Endodermal cell (in vitro differentiated cells): Measurements from ENCODE around the gene SUGP2. TPM values are rescaled to one million over a fixed set of nuclear protein-coding genes. Genes with fewer than 3 reads are reported as not detected.
A peak's percentile ranks its signal among the peaks of the same experiment; 100 is the strongest.

Source experiments
- DNase-seq: peaks from one replicate; pipeline ENCODE4 v3.0.0-alpha.2; 2017
- H3K27ac ChIP-seq: 2 replicates; pipeline ENCODE4 v1.5.1; 2013; ENCODE audit warnings: mild to moderate bottlenecking, low read depth, low read length, moderate library complexity
- H3K27me3 ChIP-seq: 2 replicates; pipeline ENCODE4 v1.6.1; 2013; ENCODE audit warnings: mild to moderate bottlenecking, low read length, moderate library complexity; ENCODE audit not compliant: insufficient read depth, control insufficient read depth, poor library complexity, severe bottlenecking
- H3K36me3 ChIP-seq: 2 replicates; pipeline ENCODE4 v1.7.0; 2013; ENCODE audit warnings: mild to moderate bottlenecking, low read length, moderate library complexity; ENCODE audit not compliant: control insufficient read depth, insufficient read depth
- H3K4me1 ChIP-seq: one replicate; pipeline ENCODE4 v1.7.0; 2013; ENCODE audit warnings: low read length; ENCODE audit not compliant: control insufficient read depth, insufficient read depth
- H3K4me3 ChIP-seq: 2 replicates; pipeline ENCODE4 v1.5.1; 2013; ENCODE audit warnings: mild to moderate bottlenecking, low read length, moderate library complexity
- H3K9ac ChIP-seq: 2 replicates; pipeline ENCODE4 v1.6.1; 2013; ENCODE audit warnings: mild to moderate bottlenecking, low read length, moderate library complexity; ENCODE audit not compliant: poor library complexity, severe bottlenecking; ENCODE audit errors: extremely low read depth
- H3K9me3 ChIP-seq: 2 replicates; pipeline ENCODE4 v1.6.1; 2013; ENCODE audit warnings: mild to moderate bottlenecking, low read length, moderate library complexity; ENCODE audit not compliant: control insufficient read depth
- H3K27ac Mint-ChIP-seq: 2 replicates; pipeline ENCODE4 v1.8.0; 2020; ENCODE audit warnings: mixed read lengths
- H3K27me3 Mint-ChIP-seq: 2 replicates; pipeline ENCODE4 v1.8.0; 2021; ENCODE audit warnings: mild to moderate bottlenecking, mixed read lengths; ENCODE audit not compliant: insufficient read depth
- H3K36me3 Mint-ChIP-seq: 2 replicates; pipeline ENCODE4 v1.8.0; 2020; ENCODE audit warnings: low read depth, mixed read lengths
- H3K4me1 Mint-ChIP-seq: 2 replicates; pipeline ENCODE4 v1.8.0; 2020; ENCODE audit warnings: mixed read lengths
- H3K4me3 Mint-ChIP-seq: 2 replicates; pipeline ENCODE4 v1.8.0; 2020; ENCODE audit warnings: mild to moderate bottlenecking, moderate library complexity, mixed read lengths
- H3K9me3 Mint-ChIP-seq: 2 replicates; pipeline ENCODE4 v1.8.0; 2020; ENCODE audit warnings: mild to moderate bottlenecking, mixed read lengths
- CTCF ChIP-seq: fragments of 200-600 bp; sonication (generic); conservative IDR thresholded peaks from 2 replicates; pipeline ENCODE4 v1.5.0; 2021; ENCODE audit warnings: antibody characterized with exemption, mild to moderate bottlenecking
- WGBS, 2 experiments: methylation state at CpG; one replicate each; pipeline versions ENCODE4 v1.1.5 to v1.1.7; 2013; ENCODE audit warnings: missing lambda C conversion rate in 2 of 2, mixed read lengths in 1 of 2; ENCODE audit not compliant: insufficient coverage in 1 of 2, insufficient read length in 1 of 2; 5-methylcytosine and 5-hydroxymethylcytosine counted together
- total RNA-seq, 2 donors: library from RNA; stranded (reverse); fragmentation: NEBNext Ultra II Directional in 1 of 2; extraction: Animal tissue kit (Norgen Biotek cat#: 25700) in 1 of 2; gene quantifications; 2 replicates in 1 of 2; 3 replicates in 1 of 2; pipeline ENCODE4 v1.2.1, GENCODE V29; 2021

Gene SUGP2
- total RNA-seq, 2 donors from 2014 or later, result 121 to 157 TPM

GRCh38 chr19:18966307-18966706 is 67.0 kb downstream of the SUGP2 start:
- H3K9me3 ChIP-seq, result no peaks in the 10 kb centered on the region
- H3K4me1 ChIP-seq, result no peaks in the 10 kb centered on the region
- DNase-seq, result no peak
- Mint-ChIP-seq H3K36me3 (no peaks in the 10 kb centered on the region), H3K9me3 (peaks cover 3% of the 10 kb centered on the region), H3K27me3 (peaks cover 19% of the 10 kb centered on the region), H3K4me3 (no peak overlapping the region), H3K4me1 (peaks cover 3% of the 10 kb centered on the region), H3K27ac (peak overlapping the region; percentile 35)
- 45 to 56% methylated on average over 4 of the region's 4 CpGs for WGBS, 2 experiments
- no peak for TF ChIP-seq CTCF
- H3K36me3 ChIP-seq, result no peaks in the 10 kb centered on the region
- H3K9ac ChIP-seq, result no peak overlapping the region
- H3K27me3 ChIP-seq, result peaks cover 13% of the 10 kb centered on the region
- no peak overlapping the region for H3K27ac ChIP-seq
- no peak overlapping the region for H3K4me3 ChIP-seq

GRCh38 chr19:18964121-18964520 is 69.2 kb downstream of the SUGP2 start:
- Mint-ChIP-seq H3K36me3 (no peaks in the 10 kb centered on the region), H3K4me1 (peaks cover 3% of the 10 kb centered on the region), H3K27me3 (peaks cover 29% of the 10 kb centered on the region), H3K9me3 (peaks cover 3% of the 10 kb centered on the region), H3K4me3 (no peak overlapping the region), H3K27ac (no peak overlapping the region)
- 92 to 100% methylated on average over 2 to 7 of the region's 9 CpGs for WGBS, 2 experiments
- Histone ChIP-seq H3K4me1 (no peaks in the 10 kb centered on the region), H3K4me3 (no peak overlapping the region), H3K36me3 (no peaks in the 10 kb centered on the region), H3K9me3 (no peaks in the 10 kb centered on the region), H3K9ac (no peak overlapping the region), H3K27ac (no peak overlapping the region), H3K27me3 (peaks cover 13% of the 10 kb centered on the region)
- TF ChIP-seq CTCF, result no peak
- no peak for DNase-seq

GRCh38 chr19:18961767-18962620 is 71.3 kb downstream of the SUGP2 start:
- Mint-ChIP-seq H3K4me3 (no peak overlapping the region), H3K36me3 (no peaks in the 10 kb centered on the region), H3K4me1 (peaks cover 3% of the 10 kb centered on the region), H3K27me3 (peaks cover 36% of the 10 kb centered on the region), H3K27ac (no peak overlapping the region), H3K9me3 (no peaks in the 10 kb centered on the region)
- 31 to 34% methylated on average over 20 to 26 of the region's 26 CpGs for WGBS, 2 experiments
- H3K9ac ChIP-seq, result no peak overlapping the region
- TF ChIP-seq CTCF, result peak; percentile 41
- peaks cover 13% of the 10 kb centered on the region for H3K27me3 ChIP-seq
- no peaks in the 10 kb centered on the region for H3K9me3 ChIP-seq
- no peaks in the 10 kb centered on the region for H3K4me1 ChIP-seq
- no peaks in the 10 kb centered on the region for H3K36me3 ChIP-seq
- no peak overlapping the region for H3K27ac ChIP-seq
- no peak overlapping the region for H3K4me3 ChIP-seq
- peak; percentile 97 for DNase-seq
